Ovary (tissue), 9 donors: ENCODE measurements around the gene SP6. TPM values are rescaled to one million over a fixed set of nuclear protein-coding genes. Genes with fewer than 3 reads are reported as not detected.

Experiments used
- DNase-seq, 5 donors: peaks; one replicate each; pipeline ENCODE4 v3.0.0-alpha.2; 2019 to 2020
- H3K27ac ChIP-seq, 2 donors: fragments of 200-600 bp; one replicate each; pipeline versions ENCODE4 v1.5.1 to v1.8.0; 2019 to 2022
- H3K27me3 ChIP-seq: fragments of 200-600 bp; one replicate; pipeline ENCODE4 v1.8.0; 2022
- H3K36me3 ChIP-seq: fragments of 200-600 bp; sonication (generic); one replicate; pipeline ENCODE4 v1.5.1; 2019
- H3K4me1 ChIP-seq: one replicate; pipeline ENCODE4 v1.8.1; 2013; ENCODE audit warnings: mild to moderate bottlenecking, moderate library complexity; ENCODE audit not compliant: insufficient read depth
- H3K4me3 ChIP-seq: fragments of 200-600 bp; sonication (generic); one replicate; pipeline ENCODE4 v1.5.1; 2017
- H3K9me3 ChIP-seq, 2 donors: fragments of 200-600 bp in 1 of 2; sonication (generic) in 1 of 2; one replicate each; pipeline versions ENCODE4 v1.5.1 to v1.8.1; 2013 to 2019; ENCODE audit warnings: mild to moderate bottlenecking in 1 of 2, moderate library complexity in 1 of 2
- EP300 ChIP-seq: sonication (generic); formaldehyde crosslinking; IDR thresholded peaks from one replicate; pipeline ENCODE4 v1.6.1; 2017; ENCODE audit warnings: antibody characterized with exemption
- POLR2A ChIP-seq: fragments of 450-650 bp; IDR thresholded peaks from one replicate; pipeline ENCODE4 v1.6.1; 2017; ENCODE audit warnings: antibody characterized with exemption, mild to moderate bottlenecking, moderate library complexity
- WGBS, 3 donors: extraction: QIAGEN DNeasy Blood & Tissue Kit in 1 of 3; methylation state at CpG; one replicate each; pipeline versions ENCODE4 v1.1.5 to v1.1.7; 2013 to 2017; 5-methylcytosine and 5-hydroxymethylcytosine counted together
- intact Hi-C, 4 donors: fragments of 100-400 bp; cut with DNase I; formaldehyde crosslinking; loops; one replicate each; pipeline versions ENCODE4 v1.11.0 to v1.15.1; 2022 to 2023
- polyA plus RNA-seq, 2 donors: library from polyadenylated mRNA; stranded (reverse); fragments of 200-250 nt in 1 of 2; fragments of 350-450 nt in 1 of 2; fragmentation: Illumina TruSeq in 1 of 2; extraction: RNeasy Lipid Tissue Mini Kit (QIAGEN cat#74804) in 1 of 2; gene quantifications; one replicate each; pipeline ENCODE4 v1.2.3, GENCODE V29; 2013 to 2014
- total RNA-seq, 7 donors: library from RNA; depleted of rRNA in 2 of 7; stranded (reverse); fragments of >200 nt in 2 of 7; fragmentation: NEBNext Ultra II Directional in 3 of 7; extraction: Animal tissue kit (Norgen Biotek cat#: 25700) in 3 of 7; gene quantifications; one replicate each; pipeline versions ENCODE4 v1.1.0 to v1.2.4, GENCODE V29; 2016 to 2023
- TF ChIP-seq, protein P1 (sequence below), 3 donors: fragments of 450-650 bp in 2 of 3; fragments of 200-600 bp in 1 of 3; IDR thresholded peaks; one replicate each; pipeline versions ENCODE4 v1.5.1 to v1.8.0; 2016 to 2022; ENCODE audit warnings: antibody characterized with exemption in 3 of 3, mild to moderate bottlenecking in 1 of 3
- donor health status: DM: no; HTN: no; CAD: no; lungs with moderate emphysema.
- donor health status: DM: no; HTN: no; CAD: no.
- donor health status: Bipolar disorder and iron deficiency.
- donor health status: DM: yes; HTN: yes; CAD: no.
- donor health status: DM: no; HTN: no; CAD: no.
- donor health status: DM: yes; HTN: yes; CAD: no.

Gene SP6
- total and polyA plus RNA-seq, 9 donors = 0.25 to 4.3 (median 1.1) TPM

GRCh38 chr17:47872019-47872650, 21.2 kb upstream of the SP6 start:
- no peaks in the 10 kb centered on the region for H3K36me3 ChIP-seq
- 4 to 13% (median 5%) methylated on average over 23 to 29 of the region's 29 CpGs for WGBS, 3 donors
- no peak for DNase-seq
- no peak overlapping the region for H3K27ac ChIP-seq
- H3K9me3 ChIP-seq = no peaks in the 10 kb centered on the region
- TF ChIP-seq, protein P1, sequence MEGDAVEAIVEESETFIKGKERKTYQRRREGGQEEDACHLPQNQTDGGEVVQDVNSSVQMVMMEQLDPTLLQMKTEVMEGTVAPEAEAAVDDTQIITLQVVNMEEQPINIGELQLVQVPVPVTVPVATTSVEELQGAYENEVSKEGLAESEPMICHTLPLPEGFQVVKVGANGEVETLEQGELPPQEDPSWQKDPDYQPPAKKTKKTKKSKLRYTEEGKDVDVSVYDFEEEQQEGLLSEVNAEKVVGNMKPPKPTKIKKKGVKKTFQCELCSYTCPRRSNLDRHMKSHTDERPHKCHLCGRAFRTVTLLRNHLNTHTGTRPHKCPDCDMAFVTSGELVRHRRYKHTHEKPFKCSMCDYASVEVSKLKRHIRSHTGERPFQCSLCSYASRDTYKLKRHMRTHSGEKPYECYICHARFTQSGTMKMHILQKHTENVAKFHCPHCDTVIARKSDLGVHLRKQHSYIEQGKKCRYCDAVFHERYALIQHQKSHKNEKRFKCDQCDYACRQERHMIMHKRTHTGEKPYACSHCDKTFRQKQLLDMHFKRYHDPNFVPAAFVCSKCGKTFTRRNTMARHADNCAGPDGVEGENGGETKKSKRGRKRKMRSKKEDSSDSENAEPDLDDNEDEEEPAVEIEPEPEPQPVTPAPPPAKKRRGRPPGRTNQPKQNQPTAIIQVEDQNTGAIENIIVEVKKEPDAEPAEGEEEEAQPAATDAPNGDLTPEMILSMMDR (IDR thresholded peaks at IDR 0.05) = no peak
- no peaks in the 10 kb centered on the region for H3K27me3 ChIP-seq
- H3K4me3 ChIP-seq = no peak overlapping the region
- no peaks in the 10 kb centered on the region for H3K4me1 ChIP-seq
- intact Hi-C loops = no loop called here

GRCh38 chr17:47871048-47871447, 20.1 kb upstream of the SP6 start:
- DNase-seq = no peak
- Histone ChIP-seq H3K4me1 (no peaks in the 10 kb centered on the region), H3K36me3 (no peaks in the 10 kb centered on the region), H3K9me3 (no peaks in the 10 kb centered on the region), H3K27me3 (no peaks in the 10 kb centered on the region), H3K4me3 (no peak overlapping the region), H3K27ac (no peak overlapping the region)
- TF ChIP-seq POLR2A (no peak), EP300 (no peak)
- TF ChIP-seq, protein P1 (IDR thresholded peaks at IDR 0.05) = no peak
- intact Hi-C loops = no loop called here

- Histone ChIP-seq H3K9me3 (no peaks in the 10 kb centered on the region), H3K36me3 (no peaks in the 10 kb centered on the region), H3K27me3 (no peaks in the 10 kb centered on the region), H3K27ac (no peak overlapping the region), H3K4me1 (no peaks in the 10 kb centered on the region), H3K4me3 (no peak overlapping the region)
- no peak for DNase-seq
- intact Hi-C loops = no loop called here
- 50 to 77% (median 65%) methylated on average over 1 of the region's 1 CpG for WGBS, 3 donors
- TF ChIP-seq EP300 (no peak), POLR2A (no peak)
- TF ChIP-seq, protein P1 (IDR thresholded peaks at IDR 0.05) = no peak
Observed at GRCh38 chr17:47870056-47870455, 19.1 kb upstream of the SP6 start.

DNA sequence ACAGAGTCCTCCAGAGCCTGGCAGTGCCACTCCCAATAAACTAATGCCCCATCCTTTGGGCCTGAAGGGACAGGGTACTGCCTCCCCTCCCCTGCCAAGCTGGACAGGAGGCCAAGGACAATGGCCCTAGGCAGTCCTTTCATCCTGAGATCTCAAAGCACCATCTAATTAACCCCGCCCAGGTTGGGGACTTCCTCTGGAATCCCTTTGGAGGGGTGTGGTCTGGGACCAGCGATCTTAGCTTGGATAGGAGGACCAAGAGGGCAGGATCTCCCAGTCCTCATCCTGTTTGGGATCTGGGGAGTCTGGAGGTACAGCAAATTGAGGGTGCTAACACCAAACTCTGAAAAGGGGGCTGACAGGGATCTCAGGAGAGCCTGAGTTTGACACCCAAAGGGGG, 18.2 kb upstream of the SP6 start:
- no peaks in the 10 kb centered on the region for H3K4me1 ChIP-seq
- no peaks in the 10 kb centered on the region for H3K27me3 ChIP-seq
- H3K36me3 ChIP-seq = no peaks in the 10 kb centered on the region
- TF ChIP-seq, protein P1 (IDR thresholded peaks at IDR 0.05) = no peak
- TF ChIP-seq EP300 = no peak
- TF ChIP-seq POLR2A = no peak
- no peaks in the 10 kb centered on the region for H3K9me3 ChIP-seq
- intact Hi-C loops = no loop called here
- 47 to 53% (median 48%) methylated on average over 2 of the region's 2 CpGs for WGBS, 3 donors
- DNase-seq = no peak
- no peak overlapping the region for H3K4me3 ChIP-seq
- no peak overlapping the region for H3K27ac ChIP-seq
